HG02571 (cell line): ENCODE results near the gene MEIS2.

ENCODE experiments used
- ATAC-seq: cut with Tn5 transposase; IDR thresholded peaks from one replicate; pipeline ENCODE4 v1.9.1; 2021; ENCODE audit warnings: mild to moderate bottlenecking, moderate library complexity; ENCODE audit not compliant: unreplicated experiment

MEIS2 gene

DNA sequence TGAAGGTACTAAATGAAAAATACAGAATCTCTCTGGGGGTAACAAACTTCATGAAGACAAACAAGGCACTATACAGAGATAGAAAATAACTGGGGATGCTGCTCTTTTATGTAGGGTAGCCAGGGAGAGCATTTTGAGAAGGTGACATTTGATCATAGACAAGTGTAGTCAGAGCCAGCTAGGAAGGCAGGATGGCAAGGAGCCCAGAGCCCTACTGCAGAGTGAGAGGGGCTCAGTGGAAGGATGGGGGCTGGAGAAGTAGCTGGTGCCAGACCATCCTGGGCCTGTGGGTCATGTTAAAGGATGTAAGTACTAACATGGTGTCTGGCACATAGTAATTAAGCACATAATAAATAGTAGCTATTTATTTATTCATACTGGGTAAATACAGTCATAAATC lies 133.6 kb downstream of the MEIS2 start:
- ATAC-seq = no peak

DNA sequence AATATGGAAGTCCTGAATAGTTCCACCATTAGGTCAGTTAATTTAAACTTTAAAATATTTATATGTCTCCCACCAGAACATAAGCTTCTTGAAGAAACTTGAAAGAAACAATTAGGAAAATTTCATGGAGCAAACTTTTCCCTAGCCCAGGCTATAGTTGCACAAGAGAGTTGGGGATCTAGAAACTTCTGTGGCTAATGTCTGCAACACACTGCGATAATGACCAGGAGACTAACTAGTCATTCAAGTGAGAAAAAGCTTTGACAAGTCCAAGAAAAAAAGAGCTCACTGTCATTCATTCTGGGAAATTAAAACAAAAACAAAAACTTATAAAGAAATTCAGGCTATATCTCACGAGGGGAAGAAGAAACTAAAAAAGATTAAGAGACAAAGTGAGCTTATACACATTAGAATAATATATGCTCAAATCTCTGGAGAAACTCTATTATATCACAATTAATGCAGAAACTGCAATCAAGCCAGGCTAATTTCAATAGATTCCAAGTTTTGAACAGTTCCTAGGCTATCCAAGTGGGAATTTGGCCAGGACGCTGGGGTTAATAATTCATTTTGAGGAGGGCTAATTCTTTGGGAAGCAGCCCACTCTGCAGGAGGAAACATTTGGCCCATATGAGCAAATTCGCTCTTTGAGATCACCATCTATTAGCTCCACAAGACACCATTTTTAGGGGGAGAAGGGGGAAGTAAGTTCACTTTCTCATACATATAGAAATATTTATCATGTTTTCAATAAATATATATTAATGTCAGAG lies 134.6 kb downstream of the MEIS2 start:
- ATAC-seq = no peak

DNA sequence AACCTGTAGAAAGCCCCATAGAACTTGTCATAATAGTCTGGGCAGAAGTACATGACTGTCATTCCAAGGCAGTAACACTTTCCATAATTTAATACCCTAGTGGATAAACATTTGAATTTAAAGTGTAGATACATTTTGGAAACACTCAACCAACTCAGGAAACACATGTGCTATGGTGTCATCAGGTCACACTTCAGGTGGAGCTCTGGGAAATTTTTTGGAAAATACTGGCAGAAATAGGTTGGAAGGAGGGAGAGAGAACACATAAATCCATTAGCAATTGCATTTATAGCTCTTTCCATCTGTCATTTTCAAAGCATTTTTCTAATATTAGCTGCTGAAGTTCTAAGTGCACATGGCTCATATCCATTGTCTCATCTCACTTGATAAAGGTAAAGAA lies 135.7 kb downstream of the MEIS2 start:
- ATAC-seq = no peak

DNA sequence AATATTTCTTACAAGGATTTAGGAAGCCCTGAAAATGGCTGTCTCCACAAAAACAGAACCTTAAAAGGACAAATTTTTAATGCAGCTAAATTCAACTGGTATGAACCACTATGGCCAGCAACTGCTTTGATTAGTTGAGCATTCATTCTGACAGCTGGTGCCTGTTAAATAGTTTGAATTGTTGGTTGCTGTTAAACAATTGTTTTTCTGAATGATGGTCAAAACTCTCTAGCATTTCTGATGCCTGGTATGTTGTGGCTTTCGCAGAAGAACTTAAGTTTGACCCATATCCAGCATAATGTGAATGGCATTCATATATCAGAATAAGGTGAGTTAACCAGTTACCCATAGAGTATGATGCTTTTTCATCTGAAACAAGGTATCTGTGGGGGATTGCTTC lies 138.4 kb downstream of the MEIS2 start:
- ATAC-seq = no peak

DNA sequence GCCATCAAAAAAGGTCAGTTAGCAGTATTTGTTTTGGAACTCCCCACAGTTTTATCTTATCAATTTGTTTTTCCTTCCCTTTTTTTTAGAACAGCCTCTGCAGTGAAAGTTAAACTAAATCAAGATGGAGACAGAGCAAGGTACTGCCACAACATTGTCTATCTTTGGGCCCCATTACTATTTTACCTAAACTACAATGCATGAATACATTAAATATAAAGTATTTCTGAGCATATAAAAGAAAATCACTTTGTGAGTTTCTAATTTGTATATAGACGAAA lies 139.5 kb downstream of the MEIS2 start:
- ATAC-seq = no peak

DNA sequence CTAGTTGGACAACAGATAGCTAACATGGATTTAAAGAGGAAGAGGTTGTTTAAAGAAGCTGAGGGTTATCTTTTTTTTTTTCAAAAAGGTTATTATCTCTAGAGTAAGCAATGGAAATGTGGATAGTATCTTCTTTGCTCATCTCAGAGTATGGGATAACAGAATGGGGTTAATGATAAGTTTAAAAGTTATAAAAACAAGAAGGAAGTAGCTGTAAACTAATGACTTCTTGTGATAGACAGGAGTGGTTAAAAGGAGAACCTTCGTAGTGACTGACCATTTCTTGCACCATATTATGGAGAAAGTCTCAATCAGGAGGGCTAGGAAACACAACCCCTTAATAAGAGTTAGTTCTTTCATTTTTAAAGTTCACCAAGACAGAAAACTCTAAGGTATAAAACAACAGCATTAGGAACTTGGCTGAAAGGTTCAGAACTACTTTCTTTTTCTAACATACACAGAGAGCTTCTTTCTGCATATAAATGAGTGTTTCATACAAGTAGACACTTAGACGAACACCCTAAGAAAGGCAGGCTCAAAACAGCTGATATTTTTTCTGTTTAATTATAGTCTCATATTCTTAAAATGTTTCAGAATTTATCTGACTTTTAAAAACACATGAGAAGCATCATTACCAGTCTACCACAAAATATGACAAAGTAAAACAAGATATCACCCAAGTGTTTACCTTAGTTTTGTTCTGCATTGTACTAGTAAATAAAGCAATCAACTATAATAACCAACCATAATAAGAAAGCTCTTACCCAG lies 140.0 kb downstream of the MEIS2 start:
- ATAC-seq = no peak

DNA sequence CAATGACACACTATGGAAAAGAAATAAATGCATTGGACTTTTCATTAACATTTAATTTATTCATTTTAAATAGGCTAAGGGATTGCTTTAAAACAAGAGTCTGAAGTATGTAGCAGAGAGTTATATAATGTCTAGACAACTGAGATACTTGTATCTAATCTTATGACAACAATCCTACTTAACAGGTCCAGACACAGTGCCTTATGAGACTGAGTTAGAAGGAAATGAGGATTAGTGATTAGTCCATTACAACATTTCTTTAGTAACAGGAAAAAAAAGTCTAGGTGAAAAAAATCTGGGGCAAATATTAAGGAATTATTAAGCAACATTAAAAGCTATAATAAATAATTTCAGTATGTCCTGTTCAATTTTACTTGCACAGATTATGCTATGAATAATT lies 140.6 kb downstream of the MEIS2 start:
- ATAC-seq = no peak

DNA sequence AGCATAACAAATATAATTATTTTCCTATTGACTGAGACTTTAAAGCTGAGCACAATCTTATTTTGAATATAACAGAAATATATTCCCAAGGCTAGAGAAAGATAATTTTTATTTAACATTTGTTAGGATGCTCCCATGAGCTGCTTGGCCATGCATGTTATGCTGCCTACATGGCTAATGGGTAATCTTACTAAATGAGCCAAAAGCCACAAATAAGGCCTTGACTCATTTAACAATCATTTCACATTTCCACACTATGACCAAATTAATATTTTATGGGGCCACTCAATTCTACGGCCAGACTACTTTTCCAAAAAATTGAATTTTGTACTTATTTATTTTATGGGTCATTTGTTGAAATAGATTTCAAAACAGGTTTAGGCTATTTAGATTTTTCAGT lies 141.7 kb downstream of the MEIS2 start:
- no peak for ATAC-seq

DNA sequence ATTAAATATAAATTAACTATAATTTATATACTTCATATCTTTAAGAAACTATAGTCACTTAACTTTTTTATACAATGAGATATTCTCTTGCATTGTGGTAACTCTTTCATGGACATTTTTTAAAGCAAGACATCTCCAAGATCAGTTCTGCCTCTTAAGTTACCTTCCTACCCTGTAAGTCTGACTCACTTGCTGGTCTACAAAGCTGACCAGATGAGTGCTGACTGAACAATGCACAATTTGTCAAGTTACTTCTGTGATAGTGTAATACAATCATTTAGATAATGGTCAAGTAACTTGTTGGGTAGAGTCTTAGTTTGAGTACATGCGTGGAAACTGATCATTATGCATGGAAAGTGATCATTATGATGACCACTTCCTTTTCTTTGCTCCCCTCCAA lies 145.9 kb downstream of the MEIS2 start:
- no peak for ATAC-seq

DNA sequence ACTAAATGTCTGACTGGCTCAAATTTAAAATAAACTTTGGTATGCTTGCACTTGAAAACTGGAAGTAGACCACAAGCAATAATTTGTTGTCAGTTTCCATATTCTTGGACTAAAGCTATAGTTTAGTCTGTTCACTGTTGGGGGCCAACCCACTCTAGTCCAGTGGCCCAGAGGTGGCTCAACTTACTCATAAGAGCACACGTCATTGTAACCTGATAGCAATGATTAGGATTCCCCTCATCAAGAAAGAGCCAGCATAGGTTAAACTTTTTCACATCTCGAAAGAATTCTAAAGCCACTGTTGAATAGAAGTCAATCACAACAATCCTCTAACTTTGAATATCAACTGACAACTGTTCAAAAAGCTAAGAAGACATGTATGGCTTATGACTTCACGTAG lies 147.0 kb downstream of the MEIS2 start:
- no peak for ATAC-seq

DNA sequence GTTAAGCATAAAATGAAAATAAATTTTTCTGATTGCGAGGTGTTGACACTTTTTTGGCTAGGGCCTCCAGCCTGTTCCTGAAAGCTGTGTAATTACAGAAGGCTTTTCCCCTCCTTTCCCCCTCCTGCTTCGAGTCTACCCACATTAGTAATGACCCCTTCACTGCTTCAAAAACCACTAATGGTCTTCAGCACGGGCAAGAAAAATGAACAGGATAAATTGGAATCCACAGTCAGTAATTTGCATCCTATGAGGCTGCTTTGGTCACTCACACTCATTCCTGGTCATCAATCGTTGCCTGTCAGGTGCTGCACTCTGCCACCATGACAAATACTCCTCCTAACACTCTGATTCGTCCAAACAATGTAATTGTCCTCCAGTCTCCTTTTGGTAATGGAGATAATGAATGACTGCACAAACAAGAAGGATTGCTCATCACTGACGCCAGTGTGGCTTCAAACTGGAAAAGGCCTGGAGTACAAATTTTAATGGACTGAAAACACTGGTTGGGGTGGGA lies 148.6 kb downstream of the MEIS2 start:
- ATAC-seq = no peak

DNA sequence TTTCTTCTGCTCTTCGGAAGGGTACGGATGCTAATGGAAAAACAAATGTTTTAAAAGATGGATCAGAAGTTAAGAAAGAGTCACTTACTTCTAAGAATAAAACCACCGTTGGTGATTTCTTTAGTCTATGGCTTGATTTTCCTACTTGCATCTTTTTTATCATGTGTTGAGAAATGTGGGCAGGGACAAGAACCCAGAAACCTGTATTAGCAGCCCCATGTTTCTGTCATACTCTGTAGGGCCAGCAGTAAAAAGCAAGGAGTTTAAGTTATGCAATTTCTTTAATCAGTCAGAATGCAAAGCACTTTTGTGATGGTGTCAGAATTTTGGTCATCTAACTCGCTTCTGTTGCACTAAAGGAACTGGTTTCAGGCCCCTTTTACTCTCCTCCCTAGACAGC lies 150.0 kb downstream of the MEIS2 start:
- ATAC-seq = no peak

DNA sequence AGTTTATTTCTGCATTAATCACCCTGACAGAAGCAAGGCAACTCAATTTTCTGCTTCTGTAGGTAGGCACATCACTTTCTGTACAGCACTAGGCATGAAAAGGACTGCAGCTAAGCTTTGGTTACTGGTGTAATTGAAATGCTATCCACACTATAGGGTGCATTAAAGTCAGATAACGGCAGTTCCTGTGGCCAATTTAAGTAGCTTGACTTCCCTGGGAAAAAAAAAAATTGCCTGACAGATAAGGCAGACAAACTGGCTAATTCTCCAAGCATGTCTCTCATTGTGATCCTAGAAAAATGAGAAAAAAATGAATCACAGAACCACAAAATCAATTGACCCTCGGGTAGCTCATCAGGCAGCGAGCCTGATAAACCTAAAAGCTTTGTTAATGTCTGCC lies 151.4 kb downstream of the MEIS2 start:
- ATAC-seq = no peak

DNA sequence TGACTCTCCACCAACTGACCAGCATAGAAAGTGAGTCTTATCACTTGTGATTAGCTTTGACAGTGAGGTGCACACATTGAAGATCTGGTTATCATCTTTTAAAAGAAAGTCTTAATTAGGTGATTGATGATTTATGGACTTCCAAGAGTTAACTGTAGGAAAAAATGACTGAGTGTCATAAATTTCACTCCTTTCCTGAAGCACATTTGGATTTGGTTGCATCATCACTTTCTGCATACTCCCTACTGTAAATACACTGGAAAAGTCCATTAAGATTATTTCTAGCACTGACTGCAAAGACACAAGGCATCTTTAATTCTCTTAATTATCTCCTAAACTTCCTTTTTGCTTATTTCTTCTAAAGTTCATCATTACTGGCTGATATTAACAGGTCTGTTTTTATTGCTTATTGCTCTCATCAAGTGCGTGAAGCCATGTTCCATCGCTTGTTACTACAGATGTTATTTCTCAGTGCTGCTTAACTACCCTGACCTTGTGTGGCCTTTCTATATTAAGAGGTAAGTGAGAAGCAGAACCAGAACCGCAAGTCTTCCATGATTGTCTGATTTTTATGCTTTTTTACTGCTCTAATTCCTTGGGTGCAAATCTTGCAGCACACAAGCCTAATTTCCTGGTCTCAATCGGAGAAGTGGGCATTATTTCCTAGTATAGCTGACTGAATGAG lies 153.2 kb downstream of the MEIS2 start:
- no peak for ATAC-seq

DNA sequence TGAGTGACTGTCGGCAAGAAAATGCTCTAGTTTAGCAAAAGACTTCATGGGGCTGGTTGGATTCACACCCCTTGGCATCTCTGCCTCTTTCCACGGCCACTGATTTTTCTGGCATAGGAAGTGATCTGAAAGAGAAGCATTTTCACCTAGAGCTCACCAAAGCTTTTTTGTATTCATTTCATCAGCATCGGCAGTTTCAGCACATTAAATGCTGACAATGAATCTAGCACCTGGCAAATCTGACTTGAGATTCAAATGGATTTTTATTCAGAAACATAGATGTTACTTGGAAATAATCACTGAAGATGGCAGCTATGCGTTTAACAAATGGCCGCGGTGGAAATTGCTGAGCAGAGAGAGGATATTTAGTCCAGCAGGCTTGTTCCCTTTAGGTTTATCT lies 155.9 kb downstream of the MEIS2 start:
- no peak for ATAC-seq

DNA sequence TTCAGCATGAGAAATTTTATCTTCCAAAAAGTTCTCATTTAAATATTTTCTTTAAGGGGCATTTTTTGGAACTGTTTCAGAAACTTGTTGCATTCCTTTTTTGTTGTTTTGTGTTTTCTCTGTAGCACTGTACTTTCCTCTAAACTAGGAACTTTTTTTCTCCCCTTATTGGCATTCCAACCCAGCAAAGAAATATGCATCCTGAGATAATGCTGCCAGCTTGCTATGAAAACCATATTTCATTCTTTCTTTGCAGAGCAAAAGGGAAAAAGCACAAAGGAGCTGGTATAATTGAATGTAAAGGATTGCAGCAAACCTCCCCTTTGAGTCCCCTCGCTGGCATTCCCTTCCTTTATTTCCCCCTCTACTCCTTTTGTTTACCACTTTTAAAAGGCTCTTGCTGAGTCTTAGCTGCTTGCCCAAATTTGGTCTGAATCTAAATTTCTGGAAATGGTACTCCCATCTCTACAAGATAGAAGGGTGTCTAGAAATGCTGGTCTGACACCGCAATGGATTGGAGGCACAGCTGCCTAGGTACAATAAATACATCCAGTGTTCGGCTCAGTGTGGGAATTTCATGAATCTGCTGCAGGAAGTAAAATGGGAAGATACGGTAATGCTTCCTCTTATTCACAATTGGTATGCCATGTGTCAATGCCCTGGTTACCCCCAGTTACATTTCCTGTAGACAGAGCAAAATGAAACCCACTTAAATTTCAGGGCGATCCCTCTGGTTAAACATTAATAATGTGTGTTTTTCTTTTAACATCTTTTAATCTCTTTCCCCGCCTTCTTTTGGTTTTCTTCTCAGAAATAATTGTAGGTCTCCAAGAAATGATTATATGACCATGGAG lies 156.6 kb downstream of the MEIS2 start:
- ATAC-seq = no peak

DNA sequence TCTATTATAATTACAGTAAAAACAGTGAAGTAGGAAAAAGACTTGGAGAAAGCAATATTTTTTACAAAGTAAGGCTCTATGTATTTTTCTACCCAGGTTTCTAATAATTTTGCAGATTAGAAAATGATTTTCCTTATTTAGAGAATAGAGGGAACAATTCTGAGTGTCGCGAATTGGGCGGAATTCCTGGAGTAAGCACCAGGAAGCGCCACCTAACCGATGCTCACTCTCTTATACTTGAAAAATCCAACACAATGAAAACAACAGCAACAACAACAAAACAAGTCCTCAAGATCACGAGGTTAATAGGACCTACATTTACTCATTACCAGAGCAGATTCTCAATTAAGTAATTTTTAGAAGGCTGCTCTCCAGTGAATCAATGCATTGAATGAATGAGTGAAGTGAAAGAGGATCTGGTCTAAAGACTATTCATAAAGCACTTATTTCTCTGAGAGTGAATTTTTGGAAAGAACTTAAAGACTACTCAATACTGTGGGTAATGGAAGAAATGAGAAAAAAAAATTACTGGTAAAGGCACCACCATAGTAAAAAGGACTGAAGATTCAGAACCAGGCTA lies 158.0 kb downstream of the MEIS2 start:
- ATAC-seq = no peak

DNA sequence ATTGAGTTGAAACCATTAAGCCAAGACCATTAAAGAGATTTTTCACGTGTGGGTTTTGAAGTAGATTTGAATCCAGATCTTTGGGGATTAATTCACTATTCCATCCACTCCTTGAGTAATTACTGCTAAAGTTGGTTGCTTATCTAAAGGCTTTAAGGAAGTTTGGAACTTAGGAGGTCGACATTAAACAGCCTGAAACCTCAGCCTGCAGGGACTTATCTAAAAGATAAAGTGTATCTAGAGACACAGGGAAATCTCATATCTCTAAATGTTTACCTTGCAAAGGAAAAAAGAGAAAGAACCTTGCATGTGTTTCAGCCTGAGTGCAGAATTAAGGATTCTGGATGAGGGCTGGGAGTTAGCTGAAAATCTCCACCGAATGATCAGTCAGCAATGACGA lies 158.6 kb downstream of the MEIS2 start:
- ATAC-seq = no peak

DNA sequence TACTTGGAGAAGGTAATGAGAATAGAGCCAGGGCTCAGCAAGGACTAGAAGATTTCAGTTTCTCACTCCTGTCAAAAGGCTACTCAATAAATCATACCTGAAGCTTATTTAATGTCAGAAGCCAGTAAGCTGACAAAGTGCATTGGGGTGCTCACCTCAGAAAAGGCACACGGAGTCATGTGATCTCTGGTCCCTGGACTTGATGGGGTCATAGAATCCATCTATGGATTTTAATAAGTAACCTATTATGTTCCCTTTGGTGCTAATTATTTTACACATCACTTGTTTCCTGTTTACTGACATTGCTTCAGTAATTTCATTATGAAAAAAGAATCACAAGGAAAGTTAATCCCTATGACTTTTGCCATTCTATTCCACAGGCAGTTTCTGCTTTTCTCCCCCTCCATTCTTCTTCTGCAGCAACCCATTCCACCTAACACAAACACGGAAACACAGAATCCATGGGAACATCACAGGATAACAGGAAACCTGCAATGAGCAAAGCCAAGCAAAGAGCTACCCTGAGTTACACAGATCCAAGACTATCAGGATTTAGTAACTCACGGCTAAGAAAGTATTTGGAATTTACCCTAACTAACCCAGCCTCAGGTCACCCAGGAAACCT lies 159.6 kb downstream of the MEIS2 start:
- no peak for ATAC-seq

DNA sequence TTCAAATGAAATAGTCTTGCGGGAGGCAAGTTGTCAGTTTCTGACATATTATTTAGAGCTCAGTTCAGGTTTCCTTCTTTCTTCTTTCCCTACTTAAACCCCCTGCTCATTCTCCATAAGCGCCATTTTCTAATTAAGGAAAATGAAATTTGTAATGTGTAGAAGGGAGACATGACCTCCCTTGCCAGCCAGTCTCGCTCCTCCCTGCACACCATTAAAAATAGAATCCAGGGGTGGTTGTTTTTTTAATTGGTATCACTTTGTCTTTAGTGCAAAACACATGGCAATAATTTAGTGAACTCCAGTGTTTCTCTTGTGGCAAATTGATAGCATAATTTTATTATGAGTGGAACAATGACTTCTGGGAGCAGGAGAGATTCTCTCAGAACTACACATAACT lies 160.1 kb downstream of the MEIS2 start:
- no peak for ATAC-seq
